GM19438 (cell line): ENCODE results near the gene BRD3OS.

Source experiments
- ATAC-seq: cut with Tn5 transposase; IDR thresholded peaks from one replicate; pipeline ENCODE4 v1.9.1; 2021; ENCODE audit warnings: low read depth; ENCODE audit not compliant: unreplicated experiment

BRD3OS gene

DNA sequence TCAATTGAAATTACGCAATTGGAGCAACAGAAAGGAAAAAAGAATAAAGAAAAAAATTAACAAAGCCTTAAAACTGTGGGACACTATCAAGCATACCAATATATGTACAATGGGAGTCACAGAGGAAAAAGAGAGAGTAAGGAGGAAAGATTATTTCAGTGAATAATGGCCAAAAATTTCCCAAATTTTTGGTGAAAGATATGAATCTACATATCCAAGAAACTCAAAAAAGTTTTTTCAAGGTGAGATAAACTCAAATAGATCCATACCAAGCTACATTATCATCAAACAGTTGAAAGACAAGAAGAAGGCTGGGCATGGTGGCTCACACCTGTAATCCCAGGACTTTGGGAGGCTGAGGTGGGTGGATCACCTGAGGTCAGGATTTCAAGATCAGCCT lies 51.4 kb downstream of the BRD3OS start:
- no peak for ATAC-seq
